ENCODE results near the gene ZNF638.

The ZNF638 gene

GRCh38 chr2:71455741-71456569, 124.4 kb downstream of the ZNF638 start:
- DNase-seq (ENCODE audit: low spot score) = no peak

- DNase-seq (ENCODE audit: low spot score) = no peak
These were observed 125.0 kb downstream of the ZNF638 start for GRCh38 chr2:71456617-71457016.

- DNase-seq (ENCODE audit: low spot score) = no peak
These were observed 125.7 kb downstream of the ZNF638 start for GRCh38 chr2:71457123-71457915.

- DNase-seq (ENCODE audit: low spot score) = no peak
These were observed 126.3 kb downstream of the ZNF638 start for GRCh38 chr2:71457923-71458322.

GRCh38 chr2:71458413-71459083, 127.0 kb downstream of the ZNF638 start:
- no peak for DNase-seq (ENCODE audit: low spot score)

DNA sequence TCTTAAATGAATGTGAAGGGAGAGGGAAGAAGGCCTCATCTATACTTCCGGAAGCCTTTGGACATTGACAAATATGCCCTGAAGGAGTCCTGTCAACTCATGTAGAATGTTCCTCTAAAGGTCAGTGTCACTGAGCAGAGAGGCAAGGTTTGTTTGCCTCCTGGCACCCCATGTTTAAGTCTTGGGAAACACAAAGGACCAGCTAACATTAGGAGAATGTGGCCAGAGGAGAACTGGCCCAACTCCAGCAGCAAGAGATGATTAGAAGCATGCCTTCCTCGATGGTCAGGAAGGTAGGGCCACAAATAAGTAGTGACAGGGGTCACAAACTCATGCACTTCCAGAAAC, 127.5 kb downstream of the ZNF638 start:
- no peak for DNase-seq (ENCODE audit: low spot score)

GRCh38 chr2:71460056-71460455, 128.5 kb downstream of the ZNF638 start:
- DNase-seq (ENCODE audit: low spot score) = no peak

DNA sequence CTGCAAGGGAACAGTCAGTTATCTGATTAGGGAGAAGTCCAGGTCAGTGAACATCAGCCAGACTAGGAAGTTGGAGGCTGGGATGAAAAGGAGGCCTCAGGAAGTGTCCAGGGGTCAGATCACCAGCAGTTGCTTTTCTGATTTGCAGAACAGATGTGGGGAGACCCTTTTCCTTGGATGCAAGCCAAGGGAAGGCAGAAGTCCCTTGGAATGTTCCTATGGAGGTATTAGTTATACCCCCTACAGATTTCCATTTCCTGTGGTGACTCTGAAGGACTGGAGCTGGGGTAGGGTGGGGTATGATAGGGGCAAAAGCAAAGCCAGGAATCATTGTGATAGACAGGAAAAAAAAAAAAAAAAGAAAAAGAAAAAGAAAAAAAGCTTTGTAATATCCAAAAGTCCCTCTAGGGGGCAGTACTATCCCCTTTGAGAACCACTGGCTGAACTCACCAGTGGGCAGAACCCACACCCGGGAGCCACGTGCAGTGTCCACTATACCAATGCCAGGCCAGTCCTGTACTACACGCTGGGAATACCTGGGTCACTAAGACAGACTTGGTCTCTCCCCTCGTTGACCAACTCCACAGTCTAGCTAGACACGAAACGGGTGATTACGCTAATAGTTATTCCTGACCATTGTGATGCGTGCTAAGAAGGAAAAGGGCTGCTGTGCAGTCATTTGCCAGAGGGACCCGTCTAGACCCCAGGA, 129.2 kb downstream of the ZNF638 start:
- DNase-seq (ENCODE audit: low spot score) = no peak

DNA sequence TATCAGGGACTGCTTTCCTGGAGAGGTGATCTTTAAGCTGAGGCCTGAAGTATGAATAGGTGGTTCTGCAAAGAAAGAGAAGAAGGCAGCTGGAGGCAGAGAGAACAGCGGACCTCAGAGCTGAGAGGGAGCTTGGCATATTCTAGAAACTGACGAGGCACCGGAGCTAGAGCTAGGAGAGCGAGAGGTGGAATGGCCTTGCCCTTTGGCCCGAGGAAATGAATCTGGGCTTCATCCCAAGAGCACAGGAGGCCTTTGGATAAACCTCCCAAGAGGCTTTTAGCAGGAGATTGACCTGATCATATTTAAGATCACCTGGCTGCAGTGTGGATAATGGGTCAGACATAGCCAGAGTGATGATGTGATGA, 129.7 kb downstream of the ZNF638 start:
- no peak for DNase-seq (ENCODE audit: low spot score)

- no peak for DNase-seq (ENCODE audit: low spot score)
These were observed 130.5 kb downstream of the ZNF638 start for GRCh38 chr2:71462056-71462605.

DNA sequence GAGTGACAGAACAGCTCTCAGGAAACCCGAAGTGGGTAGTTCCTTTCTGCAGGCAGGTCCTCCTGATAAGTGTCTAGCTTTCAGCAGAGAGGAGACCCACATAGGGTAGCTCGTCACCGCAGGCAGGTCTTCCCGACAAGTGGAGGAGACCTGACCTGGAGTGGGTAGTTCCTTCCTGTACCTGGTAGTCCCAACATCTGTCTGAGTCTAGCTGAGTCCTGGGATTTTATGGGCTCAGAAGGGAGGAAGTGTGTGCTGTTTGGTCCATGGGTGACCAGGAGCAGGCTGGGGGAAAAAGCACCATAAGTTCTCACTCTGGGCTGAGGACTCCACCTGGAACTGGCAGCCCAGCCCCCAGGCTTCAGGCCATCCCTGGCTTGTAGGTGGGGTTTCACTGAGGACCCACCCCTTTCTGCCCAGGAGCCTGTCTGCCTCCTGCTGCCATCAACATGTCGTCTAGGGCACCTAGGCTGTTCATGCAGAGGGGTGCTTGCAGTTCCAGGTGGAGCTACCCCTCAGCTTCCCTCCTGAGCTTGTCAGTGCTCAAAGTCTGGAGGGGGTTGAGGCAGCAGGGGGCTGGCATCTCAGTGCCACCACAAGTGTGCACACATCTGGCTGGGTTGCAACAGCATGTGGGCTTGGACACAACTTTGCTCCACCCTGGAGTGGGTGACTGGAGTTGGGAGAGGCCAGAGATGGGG, 131.2 kb downstream of the ZNF638 start:
- DNase-seq (ENCODE audit: low spot score) = no peak

DNA sequence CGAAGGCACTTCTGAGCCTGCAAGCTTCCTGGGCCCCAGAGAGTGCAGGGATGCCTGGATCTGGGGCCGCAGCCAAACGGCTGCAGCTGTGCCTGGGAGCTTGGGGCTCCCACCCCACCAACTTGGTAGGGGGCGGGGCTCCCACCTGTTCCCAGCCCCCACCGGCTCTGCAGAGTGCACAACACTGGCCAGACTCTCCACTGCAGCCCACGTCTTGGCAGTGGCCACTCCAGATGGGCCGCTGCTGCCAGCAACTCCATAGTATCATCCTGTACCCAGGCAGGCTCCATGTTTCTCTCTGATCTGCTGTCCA, 131.7 kb downstream of the ZNF638 start:
- DNase-seq (ENCODE audit: low spot score) = no peak

- no peak for DNase-seq (ENCODE audit: low spot score)
These were observed 132.8 kb downstream of the ZNF638 start for GRCh38 chr2:71464389-71464788.

DNA sequence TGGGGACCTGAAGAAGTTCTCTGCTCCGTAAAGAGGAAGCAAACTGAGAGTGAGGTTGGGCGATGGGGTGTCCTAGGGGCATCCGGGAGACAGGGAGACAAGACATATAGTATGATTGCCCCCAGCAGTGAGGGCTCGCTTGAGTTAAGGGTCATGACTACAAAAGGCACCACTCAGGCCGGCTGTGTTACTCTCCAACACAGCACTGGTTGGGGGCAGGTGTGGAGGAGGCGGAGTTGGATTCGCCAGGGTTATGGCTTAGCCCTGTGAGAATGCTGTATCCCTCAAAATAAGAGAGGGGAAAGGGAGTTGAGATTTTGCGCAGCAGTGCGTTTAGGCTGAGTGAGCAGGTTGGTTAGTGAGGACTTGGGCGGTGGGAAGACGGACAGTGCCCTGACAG, 133.8 kb downstream of the ZNF638 start:
- no peak for DNase-seq (ENCODE audit: low spot score)

GRCh38 chr2:71465961-71466300, 134.3 kb downstream of the ZNF638 start:
- DNase-seq (ENCODE audit: low spot score) = no peak

DNA sequence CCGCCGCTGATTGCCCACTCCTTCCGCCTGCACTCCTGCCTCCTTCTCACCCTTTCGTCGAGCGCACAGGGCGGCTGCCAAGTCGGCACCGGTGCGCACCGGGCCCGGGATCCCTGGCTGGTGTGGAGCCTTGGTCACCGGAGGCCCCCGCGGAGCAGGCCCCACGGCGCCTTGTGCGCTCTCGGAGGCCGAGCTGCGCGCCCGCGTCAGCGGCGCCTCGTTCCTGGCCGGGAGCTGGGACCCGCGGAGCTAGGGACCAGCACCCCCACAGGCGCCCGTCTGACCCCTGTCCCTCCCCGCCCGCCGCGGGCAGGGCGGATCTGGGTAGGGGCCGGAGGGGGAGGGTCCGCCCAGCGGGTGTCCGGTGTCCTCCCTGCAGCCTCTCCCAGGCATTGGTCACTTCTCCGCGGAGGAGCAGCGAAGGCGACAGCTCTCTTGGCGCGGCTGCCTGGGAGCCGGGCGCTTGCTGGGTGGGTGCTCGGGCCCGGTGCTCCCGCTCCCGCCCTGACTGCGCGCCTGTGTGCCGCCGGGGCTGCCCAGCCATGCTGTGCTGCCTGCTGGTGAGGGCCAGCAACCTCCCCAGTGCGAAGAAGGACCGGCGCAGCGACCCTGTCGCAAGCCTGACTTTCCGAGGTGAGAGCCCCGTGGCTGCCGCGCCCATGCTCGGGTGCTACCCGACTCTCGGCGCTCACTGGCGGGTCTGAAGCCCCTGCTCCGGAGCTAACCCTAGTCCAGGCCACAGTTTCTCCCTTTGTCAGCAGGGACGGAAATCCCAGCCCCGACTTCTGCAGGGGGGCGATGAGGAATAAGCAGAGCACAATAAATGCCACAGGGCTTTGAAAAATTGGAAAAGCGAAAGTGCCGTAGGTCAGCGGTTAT, 135.0 kb downstream of the ZNF638 start:
- peak; percentile 41 for DNase-seq (ENCODE audit: low spot score)

DNA sequence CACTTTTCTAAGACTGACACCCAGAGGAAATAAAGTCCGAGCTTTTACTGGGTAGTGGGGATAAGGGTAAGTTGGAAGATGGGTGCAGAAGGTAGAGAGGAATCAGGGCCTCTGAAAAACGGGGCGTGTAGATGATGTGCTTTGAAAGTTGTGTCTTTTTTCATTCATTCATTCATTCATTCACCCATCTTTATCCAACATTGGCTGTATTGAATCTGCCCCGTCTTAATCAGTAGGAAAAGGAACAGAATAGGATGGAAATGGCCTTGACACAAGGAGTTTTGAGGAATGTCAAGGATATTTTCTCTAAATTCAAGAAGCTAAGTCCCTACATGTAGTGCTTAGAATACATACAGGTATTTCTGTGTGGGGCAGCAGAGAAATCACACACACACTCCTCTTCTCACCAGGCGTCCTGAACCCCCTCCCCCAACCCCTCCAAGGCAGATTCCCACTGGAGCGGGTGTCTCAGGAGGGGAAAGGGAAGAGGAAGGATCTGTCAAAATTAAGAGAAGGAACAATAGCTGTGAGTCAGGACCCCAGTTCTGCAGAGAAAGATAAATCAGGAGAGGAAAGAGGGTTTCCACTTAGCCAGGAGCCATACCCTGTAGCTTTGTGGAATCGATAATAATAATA, 135.7 kb downstream of the ZNF638 start:
- no peak for DNase-seq (ENCODE audit: low spot score)

DNA sequence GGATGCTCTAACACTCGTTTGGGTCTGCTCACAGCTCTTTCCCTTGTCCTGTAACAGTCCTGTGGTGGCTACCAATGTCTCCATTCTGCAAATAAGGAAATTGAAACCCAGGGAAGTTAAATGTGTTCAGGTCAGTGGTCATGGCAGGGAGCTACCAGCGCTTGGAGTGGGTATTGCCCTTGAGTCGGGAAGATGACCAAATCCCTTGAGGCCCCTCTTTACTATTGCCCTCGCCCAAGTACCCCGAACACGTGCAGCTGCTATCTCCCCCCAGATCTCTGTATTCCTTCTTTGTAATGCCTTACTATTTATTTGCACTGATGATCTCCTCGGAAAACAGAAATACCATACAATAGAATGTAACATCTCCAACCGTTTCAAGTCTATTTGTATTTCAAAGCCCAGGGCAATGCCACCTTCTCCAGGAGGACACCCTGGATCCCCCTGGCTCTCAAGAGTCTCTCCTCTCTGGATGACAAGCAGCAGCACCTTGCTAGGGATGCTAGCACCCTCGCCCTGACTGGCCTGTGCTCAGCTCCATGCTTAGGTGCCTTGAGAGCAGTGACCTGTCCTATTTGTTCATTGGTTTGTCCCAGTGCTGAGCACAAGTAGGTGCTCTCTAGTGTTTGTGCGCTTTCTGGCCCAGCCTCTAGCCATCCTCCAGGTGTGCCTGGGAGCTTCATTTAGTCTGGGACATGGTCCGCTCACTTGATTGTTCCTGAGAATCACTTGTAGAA, 136.9 kb downstream of the ZNF638 start:
- no peak for DNase-seq (ENCODE audit: low spot score)

Data from SK-N-DZ (cell line).